ENCODE results near the gene BRD3OS. TPM values are rescaled to one million over a fixed set of nuclear protein-coding genes. Genes with fewer than 3 reads are reported as not detected.
A peak's percentile ranks its signal among the peaks of the same experiment; 100 is the strongest.

Gene BRD3OS
- total and polyA plus RNA-seq, 2 experiments from 2014 or later = 9.2 to 16.0 TPM

GRCh38 chr9:134068744-134069479 lies 43.6 kb downstream of the BRD3OS start:
- Mint-ChIP-seq H3K4me1 (peaks cover 24% of the 10 kb centered on the region), H3K4me3 (peak overlapping the region; percentile 74), H3K27ac (peak overlapping the region; percentile 85), H3K9me3 (peaks cover 16% of the 10 kb centered on the region), H3K36me3 (ENCODE audit: low read depth) (peaks cover 9% of the 10 kb centered on the region; the same call in 2 of the 3 replicates), H3K27me3 (ENCODE audit: insufficient read depth, low read depth, poor library complexity) (peaks cover 24% of the 10 kb centered on the region)
- Histone ChIP-seq H4K20me1 (replicated peaks; ENCODE audit: insufficient read depth) (peaks cover 30% of the 10 kb centered on the region), H3K4me2 (peak overlapping the region; percentile 90), H3K4me1 (ENCODE audit: insufficient read depth) (peaks cover 10% of the 10 kb centered on the region; the same call in 1 of the 2 replicates), H3K27ac (ENCODE audit: low read depth) (peak overlapping the region; percentile 90; the same call in 1 of the 2 replicates), H3F3A (replicated peaks; ENCODE audit: low read depth) (no peaks in the 10 kb centered on the region), H3K79me2 (replicated peaks; ENCODE audit: insufficient read depth) (peaks cover 32% of the 10 kb centered on the region), H3K36me3 (ENCODE audit: insufficient read depth) (no peaks in the 10 kb centered on the region), H3K4me3 (peak overlapping the region; percentile 78), H2AFZ (peak overlapping the region; percentile 93), H3K27me3 (ENCODE audit: insufficient read depth) (no peaks in the 10 kb centered on the region), H3K9me2 (ENCODE audit: insufficient read depth) (no peaks in the 10 kb centered on the region)
- TF ChIP-seq ZNF331 (CRISPR knock-in tag; IDR thresholded peaks at IDR 0.05; ENCODE audit: low read depth) (no peak), ZNF114 (CRISPR knock-in tag; IDR thresholded peaks at IDR 0.05) (no peak), NANOG (IDR thresholded peaks at IDR 0.05; ENCODE audit: borderline replicate concordance) (no peak), ETS1 (IDR thresholded peaks at IDR 0.05) (no peak), JUNB (IDR thresholded peaks at IDR 0.05; ENCODE audit: unreplicated experiment) (no peak), REST (IDR thresholded peaks at IDR 0.05; ENCODE audit: unreplicated experiment) (no peak), ZNF462 (CRISPR knock-in tag; IDR thresholded peaks at IDR 0.05) (no peak), EZH2phosphoT487 (IDR thresholded peaks at IDR 0.05; ENCODE audit: unreplicated experiment) (no peak), POLR2AphosphoS5 (IDR thresholded peaks at IDR 0.05; ENCODE audit: low read depth) (no peak)
- ATAC-seq (no peak), DNase-seq (ENCODE audit: low spot score) (no peak)
